ENCODE data around the gene MORC2.

The MORC2 gene

DNA sequence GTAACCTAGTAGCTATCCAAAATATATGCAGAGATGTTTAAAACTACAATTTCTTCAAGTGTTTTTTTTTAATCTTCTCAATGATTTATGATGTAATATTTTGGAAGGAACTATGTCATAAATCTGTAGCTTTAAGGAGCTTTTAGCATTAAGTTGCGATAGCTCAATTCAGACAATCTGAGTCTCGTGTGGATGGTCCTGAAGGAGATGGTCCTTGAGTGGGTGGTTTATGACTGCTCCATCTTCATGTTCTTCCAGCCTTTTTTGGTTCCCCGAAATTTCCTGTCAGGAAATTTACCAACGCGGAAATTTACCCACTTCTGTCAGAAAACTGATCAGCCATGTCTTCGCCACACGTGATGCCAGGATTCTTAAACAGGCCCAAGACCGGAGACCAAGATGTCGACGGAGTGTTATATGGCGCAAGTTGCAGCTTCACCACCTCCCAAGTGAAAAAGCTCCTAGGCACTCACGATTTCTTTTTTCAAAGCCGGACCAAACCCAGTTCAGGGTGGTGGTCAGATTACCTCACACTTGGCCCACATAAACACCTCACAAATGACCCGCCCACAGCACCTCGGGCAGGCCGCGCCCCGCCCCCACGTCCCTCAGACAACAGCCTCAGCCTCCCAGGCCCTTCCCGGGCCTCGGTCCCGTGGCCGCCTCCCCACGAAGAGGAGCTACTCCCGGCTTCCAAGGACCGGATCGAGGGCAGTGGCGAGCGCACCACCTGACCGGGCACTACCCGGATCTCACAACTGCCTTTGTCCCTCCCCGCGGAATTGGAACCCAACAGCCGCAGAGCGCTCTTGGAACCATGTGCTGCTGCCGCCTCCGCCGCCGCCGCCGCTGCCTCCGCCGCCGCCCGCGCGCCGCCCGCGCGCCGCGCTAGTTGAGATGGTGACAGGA is at the start of gene MORC2:
Gene MORC2 (minus strand): TSS at position 760 of the 909 bp plus-strand sequence. CDS start 885 bp downstream, outside the sequence.
- peak; percentile 49 for DNase-seq

DNA sequence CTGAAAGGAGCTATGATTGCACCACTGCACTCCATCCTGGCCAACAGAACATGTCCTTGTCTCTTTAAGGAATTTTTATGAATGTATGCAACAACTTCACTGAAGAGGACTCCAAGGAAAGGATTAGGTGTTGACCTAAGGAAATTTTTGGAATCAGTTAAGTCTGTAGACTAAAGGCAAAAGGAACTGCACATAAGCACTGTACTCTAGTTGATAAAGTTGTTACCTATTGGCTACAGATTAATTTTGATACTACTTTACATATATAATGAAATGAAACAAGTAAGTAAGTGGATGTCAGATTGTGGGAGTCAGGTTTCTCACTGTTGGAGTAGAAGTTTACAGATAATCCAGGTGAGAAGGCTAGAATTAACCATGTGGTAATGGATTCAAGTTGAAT is 37.0 kb upstream of the MORC2 start:
- DNase-seq = no peak

GRCh38 chr22:31001124-31001770 is 32.7 kb upstream of the MORC2 start:
- DNase-seq = no peak

DNA sequence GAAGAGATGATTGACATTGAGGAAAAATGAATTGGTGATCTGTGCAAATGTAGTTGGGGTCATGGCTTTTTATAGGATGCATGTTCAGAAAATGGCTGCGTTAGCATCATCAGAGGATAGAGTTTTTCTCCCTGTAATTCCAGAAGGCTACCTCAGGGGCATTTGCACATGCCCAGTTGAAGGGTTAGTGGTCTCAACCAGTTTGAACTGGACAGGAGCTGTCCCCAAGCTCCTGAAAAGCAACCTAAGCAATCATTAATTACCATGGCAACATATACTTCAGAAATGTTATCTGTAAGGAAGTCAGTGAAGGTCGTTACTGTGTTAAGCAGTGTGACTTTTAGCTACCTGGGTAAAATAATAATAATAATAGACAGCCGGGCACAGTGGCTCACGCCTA is 29.8 kb upstream of the MORC2 start:
- DNase-seq = no peak

GRCh38 chr22:30996462-30996861 is 27.9 kb upstream of the MORC2 start:
- no peak for DNase-seq

DNA sequence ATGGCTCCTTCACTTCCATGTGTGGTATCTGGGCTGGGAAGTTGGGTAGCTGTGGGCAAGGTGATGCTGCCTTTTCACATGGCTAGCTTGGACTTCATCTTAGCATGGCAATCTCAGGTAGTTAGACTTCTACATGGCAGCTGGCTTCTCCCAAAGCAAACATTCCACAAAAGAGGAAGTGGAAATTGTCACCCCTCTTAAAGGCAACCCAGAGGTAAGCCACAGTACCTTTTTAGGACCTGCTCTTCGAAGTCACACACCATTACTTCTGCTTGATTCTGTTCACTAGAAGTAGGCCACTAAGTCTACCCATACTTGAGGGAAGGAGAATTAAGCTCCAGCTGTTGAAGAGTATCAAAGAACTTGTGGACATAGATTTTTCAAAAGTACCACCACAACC is 26.4 kb upstream of the MORC2 start:
- no peak for DNase-seq

DNA sequence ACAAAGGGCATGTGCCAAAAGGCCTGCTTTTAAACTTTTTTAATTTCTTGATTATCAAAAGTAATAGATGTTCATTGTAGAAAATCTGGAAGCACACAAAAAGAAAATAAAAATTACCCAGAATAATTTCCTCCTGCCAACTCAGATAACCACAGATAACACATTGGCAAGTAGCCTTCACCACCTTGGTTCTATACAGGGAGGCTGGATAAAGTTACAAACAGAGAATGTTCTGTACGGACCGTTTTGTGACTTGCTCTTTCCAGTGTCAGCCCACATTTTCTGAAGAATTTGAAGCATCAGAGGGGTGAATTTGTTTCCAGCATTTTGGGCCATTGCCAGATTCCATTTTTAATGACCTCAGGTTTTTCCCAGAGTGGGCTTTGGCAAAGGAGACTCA is 24.0 kb upstream of the MORC2 start:
- DNase-seq = no peak

DNA sequence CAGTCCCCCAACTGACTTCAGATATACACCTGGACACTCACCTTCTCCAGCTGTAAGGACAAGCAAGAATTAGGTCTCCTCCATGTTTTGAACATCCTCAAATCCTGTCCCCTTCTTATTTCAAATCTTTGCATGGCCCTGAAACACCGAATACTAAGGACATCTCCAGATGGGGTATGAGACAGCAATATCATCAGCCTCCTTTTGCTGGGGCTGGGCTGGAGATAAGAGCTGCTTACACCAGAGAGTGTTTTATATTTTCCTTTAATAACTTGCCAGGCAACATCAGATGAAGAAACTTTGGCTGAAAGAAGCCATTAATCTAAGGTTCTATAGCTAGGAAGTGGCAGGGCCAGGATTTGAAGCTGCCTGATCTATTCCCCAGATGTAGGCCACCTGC is 22.1 kb upstream of the MORC2 start:
- no peak for DNase-seq

DNA sequence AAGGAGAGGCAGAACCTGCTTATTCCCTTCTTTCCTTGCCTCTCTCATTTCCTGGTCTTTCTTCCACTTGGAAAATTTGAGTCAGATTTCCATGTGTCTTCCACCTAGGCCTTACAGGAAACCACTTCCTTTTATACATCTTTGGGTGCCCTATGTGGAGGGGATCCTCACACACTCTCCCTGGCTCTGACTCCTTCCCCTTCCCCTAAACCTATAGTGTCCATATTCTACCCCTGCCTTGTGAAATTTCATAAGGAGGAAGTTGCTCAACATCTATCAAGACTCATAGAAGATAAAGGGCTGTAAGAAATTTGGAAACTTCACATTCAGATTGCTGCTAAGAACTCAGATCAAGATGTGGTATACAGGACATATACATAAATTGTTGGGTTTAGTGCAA is 20.9 kb upstream of the MORC2 start:
- DNase-seq = no peak

DNA sequence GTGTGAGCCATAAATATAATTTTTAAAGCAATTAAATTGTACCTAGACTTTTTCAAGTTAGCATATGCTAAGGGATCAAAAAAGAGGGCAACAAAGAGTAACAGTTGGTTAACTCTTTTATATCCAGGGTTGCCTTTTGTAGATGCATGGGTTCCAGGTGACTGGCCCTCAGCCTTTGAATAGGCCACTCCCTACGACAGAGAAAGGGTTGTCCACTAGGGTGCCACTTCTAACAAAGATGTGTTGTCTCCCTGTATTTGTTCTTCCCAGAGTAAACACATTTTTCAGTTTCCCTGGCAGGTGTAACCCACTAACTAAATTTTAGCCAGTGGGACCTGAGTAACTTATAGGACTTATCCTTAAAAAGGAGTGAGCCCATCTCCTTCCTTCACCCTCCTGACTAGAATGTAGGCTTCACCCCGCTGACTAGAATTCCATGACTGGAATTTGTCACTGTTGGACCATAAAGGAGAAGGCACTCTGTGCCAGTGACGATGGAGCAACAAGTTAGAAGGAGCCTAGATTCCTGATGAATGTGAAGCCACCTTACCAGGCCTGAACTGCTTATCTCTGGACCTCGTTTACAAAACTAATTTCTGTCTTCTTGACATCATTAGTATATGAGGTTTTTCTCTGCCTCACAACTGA is 17.1 kb upstream of the MORC2 start:
- DNase-seq = no peak

GRCh38 chr22:30984317-30984716 is 15.7 kb upstream of the MORC2 start:
- DNase-seq = no peak

DNA sequence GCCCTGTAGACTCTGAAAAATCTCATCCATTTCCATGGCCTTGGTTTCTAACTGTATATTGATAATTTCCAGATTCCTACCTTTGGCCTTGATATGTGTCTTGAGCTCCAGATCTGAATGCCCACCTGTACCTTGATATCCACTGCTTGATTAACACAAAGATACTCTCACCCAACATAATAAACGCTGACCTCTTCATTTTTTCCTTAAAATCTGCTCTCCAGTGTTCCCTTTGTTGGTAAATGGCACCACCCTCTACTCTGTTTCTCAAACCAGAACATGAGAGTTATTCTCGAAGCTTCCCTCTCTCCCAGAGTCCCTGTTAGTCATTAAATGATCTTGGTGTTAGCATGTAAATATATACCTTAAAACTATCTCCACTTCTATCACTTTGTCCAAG is 13.9 kb upstream of the MORC2 start:
- DNase-seq = no peak

GRCh38 chr22:30979932-30980331 is 11.4 kb upstream of the MORC2 start:
- no peak for DNase-seq

GRCh38 chr22:30978304-30978962 is 9.9 kb upstream of the MORC2 start:
- DNase-seq = no peak

GRCh38 chr22:30970356-30970746 is 1.8 kb upstream of the MORC2 start:
- DNase-seq = no peak

GRCh38 chr22:30969532-30970355 is 1.2 kb upstream of the MORC2 start:
- DNase-seq = peak; percentile 19

GRCh38 chr22:30968924-30969531 is 454 bp upstream of the MORC2 start, which contains the start of gene TUG1:
TUG1 (plus strand) TSS chr22:30969265.
- peak; percentile 98 for DNase-seq

- DNase-seq = no peak
Observed at GRCh38 chr22:30964858-30965257, 3.7 kb downstream of the MORC2 start.

- no peak for DNase-seq
Observed at GRCh38 chr22:30955153-30955552, 13.4 kb downstream of the MORC2 start.

DNA sequence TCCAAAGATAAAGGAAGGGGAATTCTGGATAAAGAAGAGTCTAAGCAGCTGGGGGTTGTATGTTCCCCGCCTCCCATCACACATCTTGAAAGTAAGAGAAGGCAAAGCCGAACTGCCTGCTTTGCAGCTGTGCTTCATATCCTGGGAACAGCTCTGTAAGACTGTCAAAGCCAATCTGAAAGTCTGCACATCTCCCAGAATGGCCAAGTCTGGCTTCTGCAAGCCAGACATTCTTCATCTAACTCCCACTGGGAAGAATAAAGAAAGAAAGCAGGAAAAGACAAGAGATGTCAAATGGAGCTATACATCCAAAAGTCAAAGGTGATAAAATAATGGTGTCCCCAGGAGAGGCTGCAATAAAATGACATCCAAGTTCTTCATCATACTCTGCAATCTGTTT is 15.4 kb downstream of the MORC2 start:
- DNase-seq = no peak

DNA sequence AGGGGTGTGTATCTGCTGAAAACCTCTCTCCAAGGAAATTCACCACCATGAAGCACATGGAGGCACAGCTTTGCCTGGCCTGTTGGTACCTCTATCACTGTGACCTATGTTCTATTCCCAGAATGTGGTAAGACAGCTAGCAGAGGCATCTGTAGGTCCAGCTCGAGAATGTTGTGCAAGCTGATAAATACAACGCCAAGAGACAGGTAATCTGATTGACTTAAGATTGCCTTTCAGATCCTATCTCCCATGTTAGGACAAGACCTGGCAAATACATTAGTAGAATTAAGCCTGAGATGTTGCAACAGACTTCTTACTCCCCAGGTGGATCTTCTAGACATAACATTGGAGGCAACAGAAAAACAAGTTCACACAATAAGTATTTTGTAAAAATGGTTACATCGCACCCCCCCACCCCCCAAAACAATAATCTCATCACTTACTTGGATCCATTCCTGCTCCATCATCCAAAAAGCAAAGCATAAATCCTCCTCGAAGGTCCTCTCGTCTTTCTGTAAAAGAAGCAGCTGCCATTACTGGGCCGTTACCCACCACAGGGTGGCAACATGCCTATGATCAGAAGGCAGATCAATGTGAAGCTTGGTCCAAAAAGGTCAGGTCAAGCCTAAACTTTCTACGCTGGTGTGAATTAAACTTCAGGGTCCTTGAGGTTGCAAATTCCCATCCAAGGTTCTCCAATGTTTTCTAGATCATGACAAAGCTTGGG is 18.5 kb downstream of the MORC2 start:
- DNase-seq = no peak

Measured in NCI-H2171 treated with DMSO at 0.1 percent for 48 hours (cell line).